K562 (cell line): ENCODE results near the gene EXOC3L1. TPM values are rescaled to one million over a fixed set of nuclear protein-coding genes. Genes with fewer than 3 reads are reported as not detected.

ENCODE experiments used
- ATAC-seq: fragments of 200-7000 bp; cut with Tn5 transposase; 3 replicates; pipeline ENCODE4 v1.9.1; 2020; ENCODE audit warnings: moderate library complexity
- BruUV-seq: library from RNA; stranded (reverse); fragments of 400-500 nt; replicated peaks from 2 replicates; lab custom pipeline; 2021; lab: Mats Ljungman, UMichigan
- CTCF ChIA-PET: fragments of 300-600 bp; formaldehyde crosslinking; extraction: SDS; loops from one replicate; lab custom pipeline; 2021; ENCODE audit warnings: low intra/inter-chr PET ratio; lab: Yijun Ruan, JAX
- POLR2A ChIA-PET: fragments of 300-600, 350-650 bp; sonication (Branson Sonifier 250); formaldehyde crosslinking; extraction: SDS; loops from one replicate; lab custom pipeline; 2021; ENCODE audit warnings: antibody characterized with exemption, inconsistent platforms; lab: Yijun Ruan, JAX
- DNase-seq, 4 experiments: peaks; one replicate each; pipeline versions ENCODE4 v3.0.0 to v3.0.0-alpha.2; 2011 to 2018; ENCODE audit warnings: low spot score in 3 of 4, mixed read lengths in 3 of 4; ENCODE audit errors: extremely low read depth in 1 of 4
- FAIRE-seq: peaks from 2 replicates; lab custom pipeline; 2011; peaks lifted over from hg19 to GRCh38; lab: Jason Lieb, UNC
- H2AFZ ChIP-seq: 2 replicates; pipeline ENCODE4 v1.6.0; 2011; ENCODE audit warnings: low read depth, low read length, control low read depth, inconsistent platforms
- H3K27ac ChIP-seq: fragments of 200-600 bp; 3 replicates; pipeline ENCODE4 v1.8.0; 2011; ENCODE audit warnings: low read depth, mild to moderate bottlenecking, control low read depth, inconsistent platforms, low read length, moderate library complexity, mixed read lengths; ENCODE audit errors: extremely low read depth
- H3K27me3 ChIP-seq, 2 experiments: fragments of 300-600 bp in 1 of 2; 2 replicates in 1 of 2; 3 replicates in 1 of 2; pipeline versions ENCODE4 v1.6.0 to v1.8.0; 2011; ENCODE audit warnings: inconsistent platforms in 2 of 2, low read length in 2 of 2, mild to moderate bottlenecking in 1 of 2, mixed read lengths in 1 of 2, moderate library complexity in 1 of 2; ENCODE audit not compliant: control insufficient read depth in 2 of 2, insufficient read depth in 2 of 2
- H3K36me3 ChIP-seq: fragments of 300-600 bp; 3 replicates; pipeline ENCODE4 v1.8.0; 2011; ENCODE audit warnings: mild to moderate bottlenecking, low read length, inconsistent platforms; ENCODE audit not compliant: control insufficient read depth, insufficient read depth
- H3K4me1 ChIP-seq, 2 experiments: fragments of 200-600 bp in 1 of 2; replicated peaks in 1 of 2; 2 replicates in 1 of 2; 3 replicates in 1 of 2; pipeline versions ENCODE4 v1.5.1 to v1.8.0; 2011; ENCODE audit warnings: inconsistent platforms in 2 of 2, low read length in 2 of 2, mild to moderate bottlenecking in 1 of 2, mixed read lengths in 1 of 2, moderate library complexity in 1 of 2; ENCODE audit not compliant: control insufficient read depth in 2 of 2, insufficient read depth in 2 of 2
- H3K4me2 ChIP-seq: 2 replicates; pipeline ENCODE4 v1.6.1; 2011; ENCODE audit warnings: low read length, control low read depth, inconsistent platforms, mixed read lengths; ENCODE audit not compliant: insufficient read depth
- H3K4me3 ChIP-seq: fragments of 200-600 bp; sonication (generic), shearing (Covaris generic); 2 replicates; pipeline ENCODE4 v1.5.1; 2016; ENCODE audit warnings: control low read depth, inconsistent platforms
- H3K79me2 ChIP-seq: fragments of 200-600 bp; 3 replicates; pipeline ENCODE4 v1.8.0; 2011; ENCODE audit warnings: low read length, inconsistent platforms; ENCODE audit not compliant: control insufficient read depth, insufficient read depth
- H3K9ac ChIP-seq, 2 experiments: 2 replicates each; pipeline versions ENCODE4 v1.6.0 to v1.6.1; 2011; ENCODE audit warnings: low read depth in 2 of 2, low read length in 2 of 2, control low read depth in 1 of 2, inconsistent platforms in 1 of 2, mild to moderate bottlenecking in 1 of 2, mixed read lengths in 1 of 2; ENCODE audit not compliant: insufficient read depth in 1 of 2
- H3K9me1 ChIP-seq: one replicate; pipeline ENCODE4 v1.6.0; 2011; ENCODE audit warnings: inconsistent platforms, mild to moderate bottlenecking, low read length, moderate library complexity; ENCODE audit not compliant: control insufficient read depth, insufficient read depth
- H3K9me3 ChIP-seq: replicated peaks from 2 replicates; pipeline ENCODE4 v1.5.1; 2011; ENCODE audit warnings: low read depth, low read length, inconsistent platforms; ENCODE audit not compliant: control insufficient read depth, insufficient read depth
- H4K20me1 ChIP-seq: replicated peaks from 2 replicates; pipeline ENCODE4 v1.6.1; 2011; ENCODE audit warnings: low read length, inconsistent platforms, mixed read lengths; ENCODE audit not compliant: control insufficient read depth, insufficient read depth
- E2F4 ChIP-seq: sonication (generic); formaldehyde crosslinking; IDR thresholded peaks from 2 replicates; pipeline ENCODE4 v1.8.0; 2022; ENCODE audit warnings: mild to moderate bottlenecking, low read depth, missing genetic modification reagents
- FIP1L1 ChIP-seq: fragments of 200-400 bp; formaldehyde crosslinking; IDR thresholded peaks from 2 replicates; pipeline ENCODE4 v1.6.1; 2018; ENCODE audit warnings: mild to moderate bottlenecking, low read depth, low read length; ENCODE audit not compliant: poor library complexity, severe bottlenecking
- KDM1A ChIP-seq, 2 experiments: fragments of 450-650 bp; IDR thresholded peaks; 2 replicates each; pipeline ENCODE4 v1.6.1; 2016; ENCODE audit warnings: mild to moderate bottlenecking in 2 of 2
- MAFG ChIP-seq: fragments of 450-650 bp; conservative IDR thresholded peaks from 2 replicates; pipeline ENCODE4 v1.6.1; 2016; ENCODE audit warnings: missing genetic modification characterization, missing compliant biosample characterization
- MAFK ChIP-seq: IDR thresholded peaks from 2 replicates; pipeline ENCODE4 v1.6.1; 2011; ENCODE audit warnings: low read length, improper control_type of control experiment
- NR2C1 ChIP-seq, 2 experiments: fragments of 450-650 bp; IDR thresholded peaks; 2 replicates each; pipeline ENCODE4 v1.6.1; 2017; ENCODE audit warnings: mild to moderate bottlenecking in 2 of 2, antibody characterized with exemption in 1 of 2, inconsistent platforms in 1 of 2, missing compliant biosample characterization in 1 of 2, missing genetic modification characterization in 1 of 2
- RBM17 ChIP-seq: fragments of 200-400 bp; formaldehyde crosslinking; IDR thresholded peaks from 2 replicates; pipeline ENCODE4 v1.6.1; 2017; ENCODE audit warnings: low read depth, mild to moderate bottlenecking, low read length, borderline replicate concordance
- RBM25 ChIP-seq: fragments of 200-400 bp; formaldehyde crosslinking; IDR thresholded peaks from 2 replicates; pipeline ENCODE4 v1.6.1; 2018; ENCODE audit warnings: low read length, low read depth, moderate library complexity; ENCODE audit not compliant: severe bottlenecking
- SUPT5H ChIP-seq: fragments of 450-650 bp; IDR thresholded peaks from 2 replicates; pipeline ENCODE4 v1.6.1; 2016
- TEAD1 ChIP-seq, 2 experiments: fragments of 450-650 bp in 1 of 2; sonication (generic) in 1 of 2; formaldehyde crosslinking; IDR thresholded peaks; 2 replicates each; pipeline versions ENCODE4 v1.4.0 to v1.8.0; 2020 to 2022; ENCODE audit warnings: mild to moderate bottlenecking in 2 of 2, missing genetic modification reagents in 1 of 2
- ZBTB26 ChIP-seq: fragments of 450-650 bp; formaldehyde crosslinking; IDR thresholded peaks from 2 replicates; pipeline ENCODE4 v1.4.0; 2022; ENCODE audit warnings: missing genetic modification characterization
- ZNF184 ChIP-seq: sonication (generic); formaldehyde crosslinking; IDR thresholded peaks from 2 replicates; pipeline ENCODE4 v1.5.0; 2020; ENCODE audit warnings: missing genetic modification reagents
- ZNF280B ChIP-seq: fragments of 250-450 bp; sonication (Bioruptor Pico); IDR thresholded peaks from 2 replicates; pipeline ENCODE4 v1.5.1; 2021; ENCODE audit warnings: mild to moderate bottlenecking
- ZNF384 ChIP-seq: IDR thresholded peaks from 2 replicates; pipeline ENCODE4 v1.6.1; 2012; ENCODE audit warnings: low read depth, low read length, improper control_type of control experiment
- WGBS: fragments of 100-300 bp; shearing (Covaris generic); methylation state at CpG from one replicate; pipeline ENCODE4 v1.1.6; 2016; ENCODE audit warnings: low coverage, mixed read lengths; ENCODE audit not compliant: insufficient coverage; ENCODE audit errors: missing lambda C conversion rate; 5-methylcytosine and 5-hydroxymethylcytosine counted together
- in situ Hi-C: fragments of 300-500 bp; cut with MboI; formaldehyde crosslinking; loops from 4 replicates; pipeline ENCODE4 v1.15.0; 2018; ENCODE audit warnings: inconsistent platforms, mixed read lengths
- intact Hi-C: fragments of 100-400 bp; cut with micrococcal nuclease; formaldehyde crosslinking; loops from 2 replicates; pipeline ENCODE4 v1.14.2; 2022
- polyA plus RNA-seq, 8 experiments: library from polyadenylated mRNA; depleted of rRNA in 4 of 8; stranded (reverse) in 5 of 8; unstranded in 3 of 8; fragments of >200 nt; fragmentation: Nextera tagmentation in 2 of 8; fragmentation: Illumina TruSeq in 1 of 8; extraction: Ambion mirVana in 2 of 8; extraction: Trizol in 1 of 8; gene quantifications; 2 replicates each; pipeline versions ENCODE4 v1.2.1 to v1.2.3, GENCODE V29; 2011 to 2014; ENCODE audit warnings: inconsistent platforms in 1 of 8, missing spikeins in 1 of 8
- total RNA-seq, 7 experiments: library from RNA; depleted of rRNA in 6 of 7; stranded (reverse); fragments of >200 nt in 6 of 7; fragmentation: Illumina TruSeq in 2 of 7; extraction: Trizol in 2 of 7; gene quantifications; 2 replicates each; pipeline versions ENCODE4 v1.2.1 to v1.2.3, GENCODE V29; 2011 to 2021; ENCODE audit warnings: low replicate concordance in 1 of 7
- TF ChIP-seq, protein P1 (sequence below), 3 experiments: IDR thresholded peaks in 2 of 3; conservative IDR thresholded peaks in 1 of 3; 2 replicates each; pipeline ENCODE4 v1.5.1; 2011 to 2012; ENCODE audit warnings: low read length in 3 of 3, mild to moderate bottlenecking in 3 of 3, control low read depth in 2 of 3, improper control_type of control experiment in 1 of 3, inconsistent platforms in 1 of 3, low read depth in 1 of 3, mixed read lengths in 1 of 3, moderate library complexity in 1 of 3; ENCODE audit not compliant: insufficient read depth in 2 of 3

The EXOC3L1 gene
- total and polyA plus RNA-seq, 9 of the 15 experiments (the other 6 are each of a cell fraction or from before 2014, with no cell fraction given), result 0.08 TPM; not detected in 8

DNA sequence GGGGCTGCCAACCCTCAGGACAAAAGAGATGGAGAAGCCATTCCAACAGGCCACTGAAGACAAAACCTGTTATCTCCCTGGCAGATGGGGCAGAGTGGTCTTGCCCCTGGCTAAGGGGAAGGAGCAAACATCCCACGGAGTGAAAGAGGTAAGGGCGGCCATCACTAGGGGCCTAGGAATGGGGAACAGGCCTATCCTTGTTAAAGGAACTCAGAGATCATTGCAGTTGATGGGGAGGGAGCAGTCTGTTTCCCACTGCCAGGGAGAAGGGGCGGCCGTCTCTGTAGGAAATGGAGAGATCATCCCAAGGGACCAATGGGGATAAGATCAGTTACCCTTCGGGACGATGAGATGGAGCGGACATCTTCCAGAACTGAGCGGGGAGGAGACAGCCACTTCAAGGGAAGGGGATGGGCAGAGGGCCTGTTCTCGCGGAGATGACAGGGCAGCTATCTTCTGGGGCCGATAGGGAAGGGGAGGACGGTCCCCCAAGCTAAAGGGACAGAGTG, 36.4 kb upstream of the EXOC3L1 start (continued):
- 0 out of 2 replicates have a peak, but pooled peaks have one; percentile 25 for TF ChIP-seq ZBTB26 (CRISPR knock-in tag)
- TF ChIP-seq MAFG (tag), result 0 out of 2 replicates have a peak, but pooled peaks have one; percentile 4
- 0 out of 4 replicates have a peak, but pooled peaks of 1 of the 2 experiments have one; percentile 1 for TF ChIP-seq TEAD1 (CRISPR knock-in tag; IDR thresholded peaks at IDR 0.05)
- 0 out of 2 replicates have a peak, but pooled peaks have one; percentile 5 for TF ChIP-seq SUPT5H

DNA sequence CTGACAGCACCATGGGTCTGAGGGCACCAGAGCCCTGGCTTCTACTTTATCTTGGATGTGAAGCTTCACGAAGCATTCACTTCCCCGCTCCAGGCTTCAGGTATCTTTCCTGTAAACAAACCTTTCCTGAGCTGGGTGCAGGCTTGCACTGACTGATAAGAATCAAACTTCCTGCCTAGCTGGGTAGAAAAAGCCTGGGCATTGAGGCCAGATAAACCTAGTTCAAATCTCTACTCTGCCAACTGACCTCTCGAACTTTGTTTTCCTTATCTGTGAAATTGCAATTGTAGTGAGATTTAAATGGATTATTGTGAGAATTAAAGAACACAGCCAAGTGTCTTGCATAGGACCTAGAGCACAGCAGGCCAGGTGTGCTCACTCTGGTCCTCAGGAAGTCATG, 34.1 kb upstream of the EXOC3L1 start:
- H3K4me2 ChIP-seq, result no peak overlapping the region
- ChIA-PET POLR2A (interaction anchor here (0.7 to 2.1 kb wide), 6 partner anchors 7 to 21 kb away, joined by 3 to 8 read pairs (median 4); no protein-coding TSS in a partner anchor), CTCF (no interaction called here)
- in situ Hi-C loops (no loop called here), intact Hi-C loops (no loop called here)
- H3K4me3 ChIP-seq, result no peak overlapping the region
- H2AFZ ChIP-seq, result no peak overlapping the region
- peaks cover 18 to 20% of the 10 kb centered on the region in 2 experiments for H3K4me1 ChIP-seq
- no peaks in the 10 kb centered on the region for H3K9me1 ChIP-seq
- no peaks in the 10 kb centered on the region for H3K27me3 ChIP-seq
- FAIRE-seq (peak; percentile 23), ATAC-seq (no peak), DNase-seq (no peak)
- WGBS, result 5% methylated on average over 3 of the region's 3 CpGs
- H3K27ac ChIP-seq, result no peak overlapping the region
- H3K36me3 ChIP-seq, result peaks cover 20% of the 10 kb centered on the region; the same call in 2 of the 3 replicates
- no TSS peak for BruUV-seq
- peaks cover 21% of the 10 kb centered on the region for H3K79me2 ChIP-seq
- H3K9ac ChIP-seq, result 0 out of 4 replicates have a peak overlapping the region, but pooled peaks of 1 of the 2 experiments have one; percentile 5
- H4K20me1 ChIP-seq, result no peaks in the 10 kb centered on the region
- no peaks in the 10 kb centered on the region for H3K9me3 ChIP-seq
- no peak for TF ChIP-seq ZNF184 (CRISPR knock-in tag)
- no peak for TF ChIP-seq ZNF280B (CRISPR knock-in tag)
- TF ChIP-seq RBM25, result no peak
- TF ChIP-seq RBM17, result no peak
- TF ChIP-seq E2F4 (CRISPR knock-in tag), result no peak
- no peak for TF ChIP-seq KDM1A (IDR thresholded peaks at IDR 0.05)
- no peak for TF ChIP-seq FIP1L1
- TF ChIP-seq NR2C1 (IDR thresholded peaks at IDR 0.05), result no peak
- no peak for TF ChIP-seq NR2C1 (tag; IDR thresholded peaks at IDR 0.05)
- no peak for TF ChIP-seq MAFK
- no peak for TF ChIP-seq ZNF384
- TF ChIP-seq, protein P1, sequence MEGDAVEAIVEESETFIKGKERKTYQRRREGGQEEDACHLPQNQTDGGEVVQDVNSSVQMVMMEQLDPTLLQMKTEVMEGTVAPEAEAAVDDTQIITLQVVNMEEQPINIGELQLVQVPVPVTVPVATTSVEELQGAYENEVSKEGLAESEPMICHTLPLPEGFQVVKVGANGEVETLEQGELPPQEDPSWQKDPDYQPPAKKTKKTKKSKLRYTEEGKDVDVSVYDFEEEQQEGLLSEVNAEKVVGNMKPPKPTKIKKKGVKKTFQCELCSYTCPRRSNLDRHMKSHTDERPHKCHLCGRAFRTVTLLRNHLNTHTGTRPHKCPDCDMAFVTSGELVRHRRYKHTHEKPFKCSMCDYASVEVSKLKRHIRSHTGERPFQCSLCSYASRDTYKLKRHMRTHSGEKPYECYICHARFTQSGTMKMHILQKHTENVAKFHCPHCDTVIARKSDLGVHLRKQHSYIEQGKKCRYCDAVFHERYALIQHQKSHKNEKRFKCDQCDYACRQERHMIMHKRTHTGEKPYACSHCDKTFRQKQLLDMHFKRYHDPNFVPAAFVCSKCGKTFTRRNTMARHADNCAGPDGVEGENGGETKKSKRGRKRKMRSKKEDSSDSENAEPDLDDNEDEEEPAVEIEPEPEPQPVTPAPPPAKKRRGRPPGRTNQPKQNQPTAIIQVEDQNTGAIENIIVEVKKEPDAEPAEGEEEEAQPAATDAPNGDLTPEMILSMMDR (IDR thresholded peaks at IDR 0.05 in 2 of 3, conservative IDR thresholded peaks at IDR 0.05 in 1 of 3; ENCODE audit: insufficient read depth in 2 of 3, low read depth in 1 of 3, low read length in 3 of 3), result no peak
